ENCODE results near the gene GGT1. TPM values are rescaled to one million over a fixed set of nuclear protein-coding genes. Genes with fewer than 3 reads are reported as not detected.
"Not testable (repeated sequence)": the region's sequence is repeated elsewhere in the genome, so short reads cannot be mapped to it uniquely, and the experiment has no call there.

GGT1 gene
- total RNA-seq, 1 experiment from 2014 or later, result 0.63 TPM

DNA sequence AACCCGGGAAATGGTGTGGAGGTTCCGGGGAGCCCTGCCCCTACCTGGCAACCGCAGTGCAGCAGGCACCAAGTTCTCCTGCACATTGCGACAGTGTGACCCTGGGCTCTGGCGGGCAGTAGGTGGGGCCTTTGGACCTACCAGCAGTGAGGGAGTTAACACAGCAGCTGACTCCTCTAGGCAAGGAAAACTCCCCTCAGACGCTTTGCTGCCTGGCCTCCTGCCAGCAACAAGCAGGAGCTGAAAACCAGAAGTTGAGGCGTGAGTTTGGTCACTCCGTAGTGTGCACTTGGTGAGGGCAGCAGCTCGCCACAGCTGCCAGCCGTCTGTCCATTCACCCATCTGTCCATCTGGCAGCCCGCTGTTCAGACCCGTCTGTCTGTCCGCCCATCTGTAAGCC is 29.6 kb downstream of the GGT1 start:
- H3K4me1 Mint-ChIP-seq (ENCODE audit: insufficient read depth, unreplicated experiment); DNase-seq (ENCODE audit: unreplicated experiment); H3K9me3 Mint-ChIP-seq (ENCODE audit: unreplicated experiment); H3K27ac Mint-ChIP-seq (ENCODE audit: low read depth, unreplicated experiment); intact Hi-C loops (cut with micrococcal nuclease); BruUV-seq (replicated peaks); H3K4me3 Mint-ChIP-seq (ENCODE audit: unreplicated experiment); POLR2A ChIA-PET; H3K36me3 Mint-ChIP-seq (ENCODE audit: insufficient read depth, unreplicated experiment); CTCF ChIA-PET: not testable (repeated sequence)
- peaks cover 14% of the 10 kb centered on the region for H3K27me3 Mint-ChIP-seq (ENCODE audit: insufficient read depth, unreplicated experiment)

DNA sequence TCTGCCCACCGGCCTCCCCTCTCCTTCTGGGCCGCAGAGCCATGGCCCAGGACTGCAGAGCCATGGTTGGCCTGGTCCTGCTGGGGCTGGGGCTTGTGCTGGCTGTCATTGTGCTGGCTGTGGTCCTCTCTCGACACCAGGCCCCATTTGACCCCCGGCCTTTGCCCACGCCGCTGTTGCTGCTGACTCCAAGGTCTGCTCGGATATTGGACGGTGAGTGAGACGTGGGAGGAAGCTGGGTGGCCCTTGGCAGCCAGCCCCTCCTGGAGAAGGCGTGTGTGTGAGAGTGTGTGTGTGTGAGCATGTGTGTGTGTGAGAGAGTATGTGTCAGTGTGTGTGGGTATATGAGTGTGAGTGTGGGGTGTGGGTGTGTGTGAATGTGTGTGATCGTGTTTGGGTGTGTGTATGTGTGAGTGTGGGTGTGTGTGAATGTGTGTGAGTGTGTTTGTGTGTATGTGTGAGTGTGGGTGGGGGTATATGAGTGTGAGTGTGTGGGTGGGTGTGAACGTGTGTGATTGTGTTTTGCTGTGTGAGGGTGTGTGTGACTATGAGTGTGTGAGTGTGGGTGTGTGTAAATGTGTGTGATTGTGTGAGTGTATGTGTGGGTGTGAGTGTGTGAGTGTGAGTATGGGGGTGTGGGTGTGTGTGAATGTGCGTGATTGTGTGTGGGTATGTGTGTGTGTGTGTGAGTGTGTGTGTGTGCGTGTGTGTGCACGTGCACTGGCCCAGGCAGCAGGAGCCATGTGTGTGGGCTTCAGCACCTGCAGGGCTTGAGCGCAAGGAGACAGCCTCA is 30.4 kb downstream of the GGT1 start:
- BruUV-seq (replicated peaks); H3K4me1 Mint-ChIP-seq (ENCODE audit: insufficient read depth, unreplicated experiment); DNase-seq (ENCODE audit: unreplicated experiment); CTCF ChIA-PET; H3K4me3 Mint-ChIP-seq (ENCODE audit: unreplicated experiment); H3K36me3 Mint-ChIP-seq (ENCODE audit: insufficient read depth, unreplicated experiment); POLR2A ChIA-PET; H3K9me3 Mint-ChIP-seq (ENCODE audit: unreplicated experiment); intact Hi-C loops (cut with micrococcal nuclease): not testable (repeated sequence)
- Mint-ChIP-seq H3K27me3 (ENCODE audit: insufficient read depth, unreplicated experiment) (peaks cover 14% of the 10 kb centered on the region), H3K27ac (ENCODE audit: low read depth, unreplicated experiment) (peak overlapping the region; percentile 54)

DNA sequence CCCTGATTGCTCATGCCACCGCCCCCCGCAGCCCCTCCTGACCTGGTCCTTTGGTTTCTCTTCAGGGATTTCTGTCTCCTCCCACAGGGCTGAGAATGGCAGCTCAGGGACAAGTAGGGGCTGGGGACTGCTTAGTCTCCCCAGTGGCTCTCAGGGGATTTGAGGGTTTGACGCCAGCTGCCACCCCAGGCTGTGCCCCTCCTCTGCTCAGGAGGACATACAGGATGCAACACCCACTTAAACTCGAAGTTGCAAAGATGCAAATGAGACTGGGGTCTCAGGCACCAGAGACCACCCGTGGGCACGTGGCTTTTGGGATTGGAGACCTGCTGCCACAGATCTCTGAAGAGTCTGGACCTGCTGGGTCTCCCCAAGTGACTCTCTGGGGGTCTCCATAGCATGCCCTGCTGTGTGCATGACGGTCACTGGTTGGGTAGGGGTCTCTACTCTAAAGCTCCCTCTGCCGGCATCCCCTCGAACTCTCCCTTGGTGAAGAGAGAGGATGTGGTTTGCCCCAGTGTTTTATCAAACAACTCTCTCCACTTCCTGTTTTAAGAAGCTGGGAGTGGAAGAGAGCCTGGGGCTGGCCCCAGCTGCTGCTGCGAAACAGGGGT is 31.9 kb downstream of the GGT1 start:
- H3K4me3 Mint-ChIP-seq (ENCODE audit: unreplicated experiment); H3K36me3 Mint-ChIP-seq (ENCODE audit: insufficient read depth, unreplicated experiment); H3K4me1 Mint-ChIP-seq (ENCODE audit: insufficient read depth, unreplicated experiment); POLR2A ChIA-PET; BruUV-seq (replicated peaks); H3K27ac Mint-ChIP-seq (ENCODE audit: low read depth, unreplicated experiment); DNase-seq (ENCODE audit: unreplicated experiment); CTCF ChIA-PET; intact Hi-C loops (cut with micrococcal nuclease); H3K9me3 Mint-ChIP-seq (ENCODE audit: unreplicated experiment): not testable (repeated sequence)
- peaks cover 16% of the 10 kb centered on the region for H3K27me3 Mint-ChIP-seq (ENCODE audit: insufficient read depth, unreplicated experiment)

DNA sequence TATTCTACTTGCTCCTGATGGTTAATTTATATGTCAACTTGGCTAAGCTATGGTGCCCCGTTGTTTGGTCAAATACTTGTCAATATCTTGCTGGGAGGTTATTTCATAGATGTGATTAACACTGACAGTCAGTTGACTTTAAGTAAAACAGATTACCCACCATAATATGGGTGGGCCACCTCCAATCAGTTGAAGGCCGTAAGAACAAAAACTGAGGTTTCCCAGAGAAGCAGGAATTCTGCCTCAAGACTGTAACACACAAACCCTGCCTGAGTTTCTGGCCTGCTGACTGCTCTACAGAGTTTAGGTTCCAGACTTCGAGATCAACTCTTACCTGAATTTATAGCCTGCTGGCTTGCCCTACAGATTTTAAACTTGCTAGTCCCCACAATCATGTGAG is 33.5 kb downstream of the GGT1 start:
- H3K27ac Mint-ChIP-seq (ENCODE audit: low read depth, unreplicated experiment); intact Hi-C loops (cut with micrococcal nuclease); H3K4me1 Mint-ChIP-seq (ENCODE audit: insufficient read depth, unreplicated experiment); BruUV-seq (replicated peaks); H3K4me3 Mint-ChIP-seq (ENCODE audit: unreplicated experiment); H3K36me3 Mint-ChIP-seq (ENCODE audit: insufficient read depth, unreplicated experiment); POLR2A ChIA-PET; DNase-seq (ENCODE audit: unreplicated experiment); CTCF ChIA-PET; H3K9me3 Mint-ChIP-seq (ENCODE audit: unreplicated experiment): not testable (repeated sequence)
- H3K27me3 Mint-ChIP-seq (ENCODE audit: insufficient read depth, unreplicated experiment), result peaks cover 25% of the 10 kb centered on the region

DNA sequence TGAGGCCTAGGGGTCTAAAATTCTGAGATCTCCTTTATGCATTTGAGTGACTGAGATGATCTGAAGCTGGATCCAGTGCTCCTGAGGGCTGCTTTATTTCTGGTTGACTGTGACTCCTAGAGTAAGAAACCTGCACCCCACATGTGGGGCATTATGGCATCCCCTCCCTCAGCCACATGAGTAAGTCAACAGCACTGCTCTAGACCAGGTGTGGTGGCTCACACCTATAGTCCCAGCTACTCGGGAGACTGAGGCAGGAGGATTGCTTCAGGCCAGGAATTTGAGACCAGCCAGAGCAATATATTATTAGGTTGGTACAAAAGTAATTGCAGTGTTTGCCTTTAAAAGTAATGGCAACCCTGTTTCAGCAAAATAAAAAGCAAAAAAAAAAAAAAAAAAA is 39.3 kb downstream of the GGT1 start:
- CTCF ChIA-PET; H3K27ac Mint-ChIP-seq (ENCODE audit: low read depth, unreplicated experiment); BruUV-seq (replicated peaks); POLR2A ChIA-PET; H3K4me3 Mint-ChIP-seq (ENCODE audit: unreplicated experiment); H3K9me3 Mint-ChIP-seq (ENCODE audit: unreplicated experiment); DNase-seq (ENCODE audit: unreplicated experiment); intact Hi-C loops (cut with micrococcal nuclease); H3K36me3 Mint-ChIP-seq (ENCODE audit: insufficient read depth, unreplicated experiment); H3K4me1 Mint-ChIP-seq (ENCODE audit: insufficient read depth, unreplicated experiment): not testable (repeated sequence)
- H3K27me3 Mint-ChIP-seq (ENCODE audit: insufficient read depth, unreplicated experiment), result peaks cover 22% of the 10 kb centered on the region

DNA sequence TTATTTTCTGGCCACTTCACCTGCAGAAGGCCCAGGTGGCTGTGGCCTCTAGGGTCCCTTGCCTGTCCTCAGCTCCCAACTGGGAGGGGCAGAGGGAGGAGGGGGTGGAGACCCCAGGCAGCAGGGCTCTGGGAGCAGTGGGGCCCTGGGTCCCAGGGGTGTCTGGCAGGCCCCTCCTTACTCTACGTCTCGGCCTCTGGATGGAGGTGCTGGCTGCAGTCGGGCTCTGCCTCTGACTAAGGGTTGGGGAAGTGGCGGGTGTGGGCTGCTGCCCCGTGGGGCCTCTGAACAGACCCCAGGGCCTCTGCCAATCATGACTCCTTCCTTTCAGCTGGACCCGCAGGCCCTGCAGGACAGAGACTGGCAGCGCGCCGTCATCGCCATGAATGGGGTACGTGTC is 41.4 kb downstream of the GGT1 start:
- DNase-seq (ENCODE audit: unreplicated experiment); H3K27ac Mint-ChIP-seq (ENCODE audit: low read depth, unreplicated experiment); BruUV-seq (replicated peaks); H3K9me3 Mint-ChIP-seq (ENCODE audit: unreplicated experiment); POLR2A ChIA-PET; H3K36me3 Mint-ChIP-seq (ENCODE audit: insufficient read depth, unreplicated experiment); H3K4me3 Mint-ChIP-seq (ENCODE audit: unreplicated experiment); H3K4me1 Mint-ChIP-seq (ENCODE audit: insufficient read depth, unreplicated experiment); intact Hi-C loops (cut with micrococcal nuclease): not testable (repeated sequence)
- CTCF ChIA-PET, result interaction anchor here (0.6 kb wide), 1 partner anchor 154 kb away, joined by 4 read pairs; no protein-coding TSS in a partner anchor
- peaks cover 22% of the 10 kb centered on the region for H3K27me3 Mint-ChIP-seq (ENCODE audit: insufficient read depth, unreplicated experiment)

DNA sequence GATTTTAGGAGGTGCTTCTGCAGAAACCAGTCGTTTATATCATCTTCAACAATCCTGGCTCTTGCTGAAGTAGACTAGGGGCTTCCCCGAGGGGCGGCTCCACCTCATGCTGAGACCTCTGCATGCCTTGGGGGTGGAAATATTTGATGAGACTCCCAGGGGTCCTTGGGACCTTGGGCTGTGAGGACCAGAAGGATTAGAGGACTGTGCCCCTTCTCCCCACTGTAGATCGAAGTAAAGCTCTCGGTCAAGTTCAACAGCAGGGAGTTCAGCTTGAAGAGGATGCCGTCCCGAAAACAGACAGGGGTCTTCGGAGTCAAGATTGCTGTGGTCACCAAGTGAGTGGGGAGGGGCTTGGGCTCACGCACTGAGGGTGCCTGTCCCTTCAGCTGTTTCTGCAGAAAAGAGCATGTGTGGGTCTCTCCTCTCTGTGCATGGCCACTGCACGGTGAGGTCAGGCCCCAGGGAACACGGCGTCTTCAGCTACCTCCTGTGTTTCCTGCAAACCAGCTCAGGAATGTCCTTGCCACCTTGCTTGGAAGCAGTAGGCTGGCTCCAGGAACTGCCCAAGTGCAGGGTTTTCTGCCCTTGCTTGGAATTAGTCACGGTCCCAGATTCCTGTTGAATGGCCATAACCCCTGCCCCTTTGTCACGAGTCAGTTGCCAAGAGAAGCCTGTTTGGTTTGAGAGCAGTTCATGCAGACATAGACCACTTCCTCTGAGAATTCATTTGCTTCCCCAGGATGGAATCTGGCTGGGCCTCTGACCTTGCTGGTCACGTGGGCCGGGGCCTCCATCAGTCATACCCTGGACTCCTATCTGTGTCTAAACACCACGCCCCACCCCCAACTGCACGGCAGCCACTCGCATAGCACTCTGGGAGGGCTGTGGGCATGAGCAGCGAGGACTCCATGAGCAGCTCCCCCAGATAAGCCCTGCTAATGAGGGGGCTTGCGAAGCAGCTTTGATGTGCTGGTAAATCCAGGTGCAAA is 42.7 kb downstream of the GGT1 start:
- peaks cover 11% of the 10 kb centered on the region for H3K27me3 Mint-ChIP-seq (ENCODE audit: insufficient read depth, unreplicated experiment)
- BruUV-seq (replicated peaks); H3K27ac Mint-ChIP-seq (ENCODE audit: low read depth, unreplicated experiment); H3K4me1 Mint-ChIP-seq (ENCODE audit: insufficient read depth, unreplicated experiment); H3K36me3 Mint-ChIP-seq (ENCODE audit: insufficient read depth, unreplicated experiment); DNase-seq (ENCODE audit: unreplicated experiment); H3K4me3 Mint-ChIP-seq (ENCODE audit: unreplicated experiment); intact Hi-C loops (cut with micrococcal nuclease); H3K9me3 Mint-ChIP-seq (ENCODE audit: unreplicated experiment); POLR2A ChIA-PET; CTCF ChIA-PET: not testable (repeated sequence)

DNA sequence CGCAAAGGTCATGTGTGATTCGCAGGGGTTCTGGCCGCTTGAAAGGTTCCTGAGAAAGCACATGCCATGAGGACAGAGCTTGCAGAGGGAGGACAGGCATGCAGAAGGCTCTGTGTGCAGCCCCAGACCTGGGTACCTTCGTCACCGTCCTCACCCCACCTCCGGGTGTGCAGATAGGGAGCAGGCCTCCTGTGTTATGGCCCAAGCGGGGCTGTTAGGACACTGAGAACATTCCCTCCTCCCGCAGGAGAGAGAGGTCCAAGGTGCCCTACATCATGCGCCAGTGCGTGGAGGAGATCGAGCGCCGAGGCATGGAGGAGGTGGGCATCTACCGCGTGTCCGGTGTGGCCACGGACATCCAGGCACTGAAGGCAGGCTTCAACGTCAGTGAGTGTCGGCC is 43.8 kb downstream of the GGT1 start:
- POLR2A ChIA-PET; DNase-seq (ENCODE audit: unreplicated experiment); H3K4me1 Mint-ChIP-seq (ENCODE audit: insufficient read depth, unreplicated experiment); H3K36me3 Mint-ChIP-seq (ENCODE audit: insufficient read depth, unreplicated experiment); H3K27ac Mint-ChIP-seq (ENCODE audit: low read depth, unreplicated experiment); intact Hi-C loops (cut with micrococcal nuclease); H3K9me3 Mint-ChIP-seq (ENCODE audit: unreplicated experiment); CTCF ChIA-PET; BruUV-seq (replicated peaks); H3K4me3 Mint-ChIP-seq (ENCODE audit: unreplicated experiment): not testable (repeated sequence)
- peaks cover 10% of the 10 kb centered on the region for H3K27me3 Mint-ChIP-seq (ENCODE audit: insufficient read depth, unreplicated experiment)

DNA sequence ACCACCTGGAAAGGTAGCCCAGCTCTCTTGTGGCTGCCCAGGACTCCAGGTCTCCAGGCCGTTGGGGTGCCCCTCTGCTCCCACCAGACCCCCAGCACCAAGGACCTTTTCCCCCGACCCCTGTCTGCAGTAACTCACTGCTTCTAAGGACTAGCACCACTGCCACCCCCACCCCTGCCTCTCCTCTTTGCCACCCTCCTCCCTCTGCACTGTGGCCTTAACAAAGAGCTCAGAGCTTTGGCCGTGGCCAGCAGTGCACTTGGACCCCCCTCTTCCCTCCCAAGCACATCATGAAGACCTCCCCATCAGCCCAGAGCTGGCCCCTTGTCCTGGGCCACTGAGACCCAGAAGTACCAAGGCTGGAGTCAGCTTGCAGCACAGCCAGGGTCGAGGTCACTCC is 46.4 kb downstream of the GGT1 start:
- BruUV-seq (replicated peaks); POLR2A ChIA-PET; DNase-seq (ENCODE audit: unreplicated experiment); H3K4me1 Mint-ChIP-seq (ENCODE audit: insufficient read depth, unreplicated experiment); H3K27me3 Mint-ChIP-seq (ENCODE audit: insufficient read depth, unreplicated experiment); intact Hi-C loops (cut with micrococcal nuclease); H3K9me3 Mint-ChIP-seq (ENCODE audit: unreplicated experiment); H3K27ac Mint-ChIP-seq (ENCODE audit: low read depth, unreplicated experiment); H3K36me3 Mint-ChIP-seq (ENCODE audit: insufficient read depth, unreplicated experiment); H3K4me3 Mint-ChIP-seq (ENCODE audit: unreplicated experiment): not testable (repeated sequence)
- CTCF ChIA-PET, result interaction anchor here (1.0 kb wide), 1 partner anchor 108 kb away, joined by 3 read pairs; no protein-coding TSS in a partner anchor

Measured in MCF 10A (cell line).